Measurements from ENCODE around the gene CNN2. TPM values are rescaled to one million over a fixed set of nuclear protein-coding genes. Genes with fewer than 3 reads are reported as not detected.

CNN2 gene
- polyA plus RNA-seq, 1 donor from 2014 or later: 42.8 TPM

GRCh38 chr19:1081301-1082164, 55.1 kb downstream of the CNN2 start:
- Histone ChIP-seq H3K27me3 (ENCODE audit: insufficient read depth, low read depth, low read length) (no peaks in the 10 kb centered on the region), H3K9ac (ENCODE audit: low read length) (no peak overlapping the region), H3K9me3 (ENCODE audit: low read length) (no peaks in the 10 kb centered on the region), H3K4me3 (ENCODE audit: low read length) (no peak overlapping the region), H3K27ac (ENCODE audit: low read length) (no peak overlapping the region), H2AFZ (ENCODE audit: low read depth, low read length) (no peak overlapping the region), H3K36me3 (ENCODE audit: insufficient read depth, low read length) (no peaks in the 10 kb centered on the region), H3K9me2 (ENCODE audit: insufficient read depth, low read length) (no peaks in the 10 kb centered on the region), H3F3A (ENCODE audit: insufficient read depth, low read length, poor library complexity, severe bottlenecking) (no peaks in the 10 kb centered on the region), H4K20me1 (ENCODE audit: insufficient read depth) (no peaks in the 10 kb centered on the region), H3K4me2 (ENCODE audit: low read length) (no peak overlapping the region), H3K79me2 (replicated peaks; ENCODE audit: insufficient read depth, low read length) (no peaks in the 10 kb centered on the region)
- TF ChIP-seq POLR2AphosphoS5 (IDR thresholded peaks at IDR 0.05) (no peak), RAD21 (conservative IDR thresholded peaks at IDR 0.05) (no peak), MXI1 (conservative IDR thresholded peaks at IDR 0.05; ENCODE audit: poor library complexity, severe bottlenecking) (no peak), EP300 (conservative IDR thresholded peaks at IDR 0.05; ENCODE audit: poor library complexity, severe bottlenecking) (no peak), TAF1 (IDR thresholded peaks at IDR 0.05; ENCODE audit: low read depth) (no peak), EZH2 (IDR thresholded peaks at IDR 0.05; ENCODE audit: borderline replicate concordance, insufficient read depth, low read length, poor library complexity, severe bottlenecking) (no peak), SMC3 (conservative IDR thresholded peaks at IDR 0.05; ENCODE audit: poor library complexity) (no peak)
- TF ChIP-seq, protein P1, sequence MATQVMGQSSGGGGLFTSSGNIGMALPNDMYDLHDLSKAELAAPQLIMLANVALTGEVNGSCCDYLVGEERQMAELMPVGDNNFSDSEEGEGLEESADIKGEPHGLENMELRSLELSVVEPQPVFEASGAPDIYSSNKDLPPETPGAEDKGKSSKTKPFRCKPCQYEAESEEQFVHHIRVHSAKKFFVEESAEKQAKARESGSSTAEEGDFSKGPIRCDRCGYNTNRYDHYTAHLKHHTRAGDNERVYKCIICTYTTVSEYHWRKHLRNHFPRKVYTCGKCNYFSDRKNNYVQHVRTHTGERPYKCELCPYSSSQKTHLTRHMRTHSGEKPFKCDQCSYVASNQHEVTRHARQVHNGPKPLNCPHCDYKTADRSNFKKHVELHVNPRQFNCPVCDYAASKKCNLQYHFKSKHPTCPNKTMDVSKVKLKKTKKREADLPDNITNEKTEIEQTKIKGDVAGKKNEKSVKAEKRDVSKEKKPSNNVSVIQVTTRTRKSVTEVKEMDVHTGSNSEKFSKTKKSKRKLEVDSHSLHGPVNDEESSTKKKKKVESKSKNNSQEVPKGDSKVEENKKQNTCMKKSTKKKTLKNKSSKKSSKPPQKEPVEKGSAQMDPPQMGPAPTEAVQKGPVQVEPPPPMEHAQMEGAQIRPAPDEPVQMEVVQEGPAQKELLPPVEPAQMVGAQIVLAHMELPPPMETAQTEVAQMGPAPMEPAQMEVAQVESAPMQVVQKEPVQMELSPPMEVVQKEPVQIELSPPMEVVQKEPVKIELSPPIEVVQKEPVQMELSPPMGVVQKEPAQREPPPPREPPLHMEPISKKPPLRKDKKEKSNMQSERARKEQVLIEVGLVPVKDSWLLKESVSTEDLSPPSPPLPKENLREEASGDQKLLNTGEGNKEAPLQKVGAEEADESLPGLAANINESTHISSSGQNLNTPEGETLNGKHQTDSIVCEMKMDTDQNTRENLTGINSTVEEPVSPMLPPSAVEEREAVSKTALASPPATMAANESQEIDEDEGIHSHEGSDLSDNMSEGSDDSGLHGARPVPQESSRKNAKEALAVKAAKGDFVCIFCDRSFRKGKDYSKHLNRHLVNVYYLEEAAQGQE (IDR thresholded peaks at IDR 0.05; ENCODE audit: borderline replicate concordance): no peak
- TF ChIP-seq, protein P2, sequence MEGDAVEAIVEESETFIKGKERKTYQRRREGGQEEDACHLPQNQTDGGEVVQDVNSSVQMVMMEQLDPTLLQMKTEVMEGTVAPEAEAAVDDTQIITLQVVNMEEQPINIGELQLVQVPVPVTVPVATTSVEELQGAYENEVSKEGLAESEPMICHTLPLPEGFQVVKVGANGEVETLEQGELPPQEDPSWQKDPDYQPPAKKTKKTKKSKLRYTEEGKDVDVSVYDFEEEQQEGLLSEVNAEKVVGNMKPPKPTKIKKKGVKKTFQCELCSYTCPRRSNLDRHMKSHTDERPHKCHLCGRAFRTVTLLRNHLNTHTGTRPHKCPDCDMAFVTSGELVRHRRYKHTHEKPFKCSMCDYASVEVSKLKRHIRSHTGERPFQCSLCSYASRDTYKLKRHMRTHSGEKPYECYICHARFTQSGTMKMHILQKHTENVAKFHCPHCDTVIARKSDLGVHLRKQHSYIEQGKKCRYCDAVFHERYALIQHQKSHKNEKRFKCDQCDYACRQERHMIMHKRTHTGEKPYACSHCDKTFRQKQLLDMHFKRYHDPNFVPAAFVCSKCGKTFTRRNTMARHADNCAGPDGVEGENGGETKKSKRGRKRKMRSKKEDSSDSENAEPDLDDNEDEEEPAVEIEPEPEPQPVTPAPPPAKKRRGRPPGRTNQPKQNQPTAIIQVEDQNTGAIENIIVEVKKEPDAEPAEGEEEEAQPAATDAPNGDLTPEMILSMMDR (IDR thresholded peaks at IDR 0.05; ENCODE audit: poor library complexity, severe bottlenecking): no peak

DNA sequence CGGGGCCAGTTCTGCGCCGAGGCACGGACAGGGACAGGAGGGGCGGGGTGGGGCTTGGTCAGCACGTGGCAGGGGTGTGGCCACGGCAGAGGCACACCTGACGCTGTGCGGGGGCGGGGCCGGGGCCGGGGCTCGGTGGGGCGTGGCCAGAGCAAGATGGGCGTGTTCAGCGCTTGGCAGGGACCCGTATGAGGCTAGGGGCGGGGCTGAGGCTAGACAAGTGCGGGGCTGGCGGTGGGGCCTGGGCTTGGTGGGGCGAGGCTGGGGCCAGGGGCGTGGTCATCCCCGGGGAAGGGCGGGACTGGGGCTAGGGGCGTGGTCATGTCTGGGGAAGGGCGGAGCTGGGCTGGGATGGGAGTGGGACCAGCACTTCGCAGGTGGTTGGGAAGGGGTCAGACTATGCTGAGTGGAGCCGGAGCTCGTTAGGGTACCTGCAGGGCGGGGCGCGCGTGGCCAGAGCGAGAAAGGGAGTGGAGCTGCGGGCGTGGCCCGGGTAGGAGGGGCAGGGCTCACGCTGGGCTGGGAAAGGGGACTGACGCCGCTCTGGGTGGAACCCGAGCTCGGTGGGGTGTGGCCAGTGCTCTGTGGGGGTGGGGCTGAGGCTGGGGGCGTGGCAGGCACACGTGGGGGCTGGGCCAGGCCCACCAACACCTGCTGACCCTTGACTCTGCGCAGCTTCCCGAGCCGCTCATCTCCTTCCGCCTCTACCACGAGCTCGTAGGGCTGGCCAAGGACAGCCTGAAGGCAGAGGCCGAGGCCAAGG, 55.9 kb downstream of the CNN2 start:
- Histone ChIP-seq H3K4me3 (ENCODE audit: low read length) (no peak overlapping the region), H3F3A (ENCODE audit: insufficient read depth, low read length, poor library complexity, severe bottlenecking) (no peaks in the 10 kb centered on the region), H3K79me2 (replicated peaks; ENCODE audit: insufficient read depth, low read length) (no peaks in the 10 kb centered on the region), H3K9me3 (ENCODE audit: low read length) (no peaks in the 10 kb centered on the region), H4K20me1 (ENCODE audit: insufficient read depth) (no peaks in the 10 kb centered on the region), H2AFZ (ENCODE audit: low read depth, low read length) (no peak overlapping the region), H3K27me3 (ENCODE audit: insufficient read depth, low read depth, low read length) (no peaks in the 10 kb centered on the region), H3K27ac (ENCODE audit: low read length) (no peak overlapping the region), H3K9ac (ENCODE audit: low read length) (no peak overlapping the region), H3K36me3 (ENCODE audit: insufficient read depth, low read length) (no peaks in the 10 kb centered on the region), H3K4me2 (ENCODE audit: low read length) (no peak overlapping the region), H3K9me2 (ENCODE audit: insufficient read depth, low read length) (no peaks in the 10 kb centered on the region)
- no peak for TF ChIP-seq TAF1 (IDR thresholded peaks at IDR 0.05; ENCODE audit: low read depth)

Data from neural cell (in vitro differentiated cells).